ENCODE measurements around the gene TMEM8B. TPM values are rescaled to one million over a fixed set of nuclear protein-coding genes. Genes with fewer than 3 reads are reported as not detected.

Gene TMEM8B
- total and polyA plus RNA-seq, 2 donors: 1.5 to 11.9 TPM

DNA sequence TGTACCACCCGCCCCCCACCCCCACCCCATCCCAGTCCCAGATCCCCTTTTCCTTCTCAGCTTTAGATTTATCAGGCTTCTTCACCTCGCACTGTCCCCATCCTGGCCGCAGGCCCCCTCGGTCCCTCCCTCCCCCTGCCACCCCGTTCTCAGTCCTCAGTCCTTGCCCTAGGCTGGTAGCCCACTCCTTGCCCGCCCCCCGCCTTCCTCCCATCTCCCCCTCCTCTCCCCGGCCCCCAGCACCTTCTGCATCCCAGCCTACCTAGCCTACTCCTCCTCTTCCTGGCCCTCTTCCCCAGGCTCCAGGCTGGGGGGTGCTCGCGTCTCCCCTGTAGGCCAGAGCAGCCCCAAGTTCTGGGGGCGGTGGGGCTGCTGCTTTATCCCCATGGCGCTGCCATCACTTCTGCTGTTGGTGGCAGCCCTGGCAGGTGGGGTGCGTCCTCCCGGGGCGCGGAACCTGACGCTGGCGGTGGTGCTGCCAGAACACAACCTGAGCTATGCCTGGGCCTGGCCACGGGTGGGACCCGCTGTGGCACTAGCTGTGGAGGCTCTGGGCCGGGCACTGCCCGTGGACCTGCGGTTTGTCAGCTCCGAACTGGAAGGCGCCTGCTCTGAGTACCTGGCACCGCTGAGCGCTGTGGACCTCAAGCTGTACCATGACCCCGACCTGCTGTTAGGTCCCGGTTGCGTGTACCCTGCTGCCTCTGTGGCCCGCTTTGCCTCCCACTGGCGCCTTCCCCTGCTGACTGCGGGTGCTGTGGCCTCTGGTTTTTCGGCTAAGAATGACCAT lies 36.8 kb upstream of the TMEM8B start:
- no peak for DNase-seq (ENCODE audit: low read depth in 6 of 9, low spot score in 9 of 9)
- WGBS: 97% methylated on average over 34 of the region's 34 CpGs
- Histone ChIP-seq H3K4me3 (ENCODE audit: low read length in 2 of 2) (no peak overlapping the region), H3K27me3 (ENCODE audit: control insufficient read depth in 2 of 2, insufficient read depth in 1 of 2, low read length in 1 of 2) (peaks cover 0 to 12% of the 10 kb centered on the region in 2 donors), H3K27ac (ENCODE audit: low read depth in 1 of 2, low read length in 1 of 2) (no peak overlapping the region), H3K9me3 (ENCODE audit: control insufficient read depth in 2 of 2, insufficient read depth in 1 of 2, low read length in 1 of 2) (no peaks in the 10 kb centered on the region), H3K36me3 (ENCODE audit: control insufficient read depth in 2 of 2, insufficient read depth in 2 of 2, low read length in 1 of 2) (peaks cover 0 to 9% of the 10 kb centered on the region in 2 donors), H3K4me1 (ENCODE audit: control insufficient read depth in 2 of 2, insufficient read depth in 2 of 2, low read length in 2 of 2) (peaks cover 0 to 6% of the 10 kb centered on the region in 2 donors)

DNA sequence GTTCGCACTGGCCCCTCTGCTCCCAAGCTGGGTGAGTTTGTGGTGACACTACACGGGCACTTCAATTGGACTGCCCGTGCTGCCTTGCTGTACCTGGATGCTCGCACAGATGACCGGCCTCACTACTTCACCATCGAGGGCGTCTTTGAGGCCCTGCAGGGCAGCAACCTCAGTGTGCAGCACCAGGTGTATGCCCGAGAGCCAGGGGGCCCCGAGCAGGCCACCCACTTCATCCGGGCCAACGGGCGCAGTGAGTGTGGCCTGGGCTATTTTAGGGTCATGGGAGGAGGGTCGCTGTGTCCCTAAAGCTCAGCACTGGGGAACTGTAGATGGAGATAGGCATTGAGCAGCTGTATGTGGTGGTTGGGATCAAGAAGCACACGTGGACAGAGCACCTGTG lies 36.2 kb upstream of the TMEM8B start:
- no peak overlapping the region for H3K27ac ChIP-seq (ENCODE audit: low read depth in 1 of 2, low read length in 1 of 2)
- H3K4me1 ChIP-seq (ENCODE audit: control insufficient read depth in 2 of 2, insufficient read depth in 2 of 2, low read length in 2 of 2): peaks cover 0 to 6% of the 10 kb centered on the region in 2 donors
- H3K27me3 ChIP-seq (ENCODE audit: control insufficient read depth in 2 of 2, insufficient read depth in 1 of 2, low read length in 1 of 2): peaks cover 0 to 12% of the 10 kb centered on the region in 2 donors
- H3K9me3 ChIP-seq (ENCODE audit: control insufficient read depth in 2 of 2, insufficient read depth in 1 of 2, low read length in 1 of 2): no peaks in the 10 kb centered on the region
- peaks cover 0 to 9% of the 10 kb centered on the region in 2 donors for H3K36me3 ChIP-seq (ENCODE audit: control insufficient read depth in 2 of 2, insufficient read depth in 2 of 2, low read length in 1 of 2)
- 97% methylated on average over 14 of the region's 14 CpGs for WGBS
- no peak for DNase-seq (ENCODE audit: low read depth in 6 of 9, low spot score in 9 of 9)
- no peak overlapping the region for H3K4me3 ChIP-seq (ENCODE audit: low read length in 2 of 2)

- peaks cover 0 to 9% of the 10 kb centered on the region in 2 donors for H3K36me3 ChIP-seq (ENCODE audit: control insufficient read depth in 2 of 2, insufficient read depth in 2 of 2, low read length in 1 of 2)
- H3K4me1 ChIP-seq (ENCODE audit: control insufficient read depth in 2 of 2, insufficient read depth in 2 of 2, low read length in 2 of 2): peaks cover 0 to 6% of the 10 kb centered on the region in 2 donors
- peaks cover 0 to 12% of the 10 kb centered on the region in 2 donors for H3K27me3 ChIP-seq (ENCODE audit: control insufficient read depth in 2 of 2, insufficient read depth in 1 of 2, low read length in 1 of 2)
- no peaks in the 10 kb centered on the region for H3K9me3 ChIP-seq (ENCODE audit: control insufficient read depth in 2 of 2, insufficient read depth in 1 of 2, low read length in 1 of 2)
- DNase-seq (ENCODE audit: low read depth in 6 of 9, low spot score in 9 of 9): no peak
- WGBS: 99% methylated on average over 2 of the region's 2 CpGs
- H3K27ac ChIP-seq (ENCODE audit: low read depth in 1 of 2, low read length in 1 of 2): no peak overlapping the region
- H3K4me3 ChIP-seq (ENCODE audit: low read length in 2 of 2): no peak overlapping the region
These were observed 35.6 kb upstream of the TMEM8B start for GRCh38 chr9:35793461-35793860.

GRCh38 chr9:35795695-35796094 lies 33.3 kb upstream of the TMEM8B start:
- Histone ChIP-seq H3K27me3 (ENCODE audit: control insufficient read depth in 2 of 2, insufficient read depth in 1 of 2, low read length in 1 of 2) (peaks cover 0 to 8% of the 10 kb centered on the region in 2 donors), H3K4me1 (ENCODE audit: control insufficient read depth in 2 of 2, insufficient read depth in 2 of 2, low read length in 2 of 2) (peaks cover 0 to 2% of the 10 kb centered on the region in 2 donors), H3K36me3 (ENCODE audit: control insufficient read depth in 2 of 2, insufficient read depth in 2 of 2, low read length in 1 of 2) (peaks cover 3 to 16% of the 10 kb centered on the region in 2 donors), H3K27ac (ENCODE audit: low read depth in 1 of 2, low read length in 1 of 2) (no peak overlapping the region), H3K4me3 (ENCODE audit: low read length in 2 of 2) (no peak overlapping the region), H3K9me3 (ENCODE audit: control insufficient read depth in 2 of 2, insufficient read depth in 1 of 2, low read length in 1 of 2) (no peaks in the 10 kb centered on the region)
- DNase-seq (ENCODE audit: low read depth in 6 of 9, low spot score in 9 of 9): no peak

GRCh38 chr9:35797311-35798109 lies 31.5 kb upstream of the TMEM8B start:
- Histone ChIP-seq H3K36me3 (ENCODE audit: control insufficient read depth in 2 of 2, insufficient read depth in 2 of 2, low read length in 1 of 2) (peaks cover 3 to 18% of the 10 kb centered on the region in 2 donors), H3K27ac (ENCODE audit: low read depth in 1 of 2, low read length in 1 of 2) (no peak overlapping the region), H3K4me3 (ENCODE audit: low read length in 2 of 2) (no peak overlapping the region), H3K4me1 (ENCODE audit: control insufficient read depth in 2 of 2, insufficient read depth in 2 of 2, low read length in 2 of 2) (peaks cover 0 to 2% of the 10 kb centered on the region in 2 donors), H3K27me3 (ENCODE audit: control insufficient read depth in 2 of 2, insufficient read depth in 1 of 2, low read length in 1 of 2) (no peaks in the 10 kb centered on the region), H3K9me3 (ENCODE audit: control insufficient read depth in 2 of 2, insufficient read depth in 1 of 2, low read length in 1 of 2) (no peaks in the 10 kb centered on the region)
- DNase-seq (ENCODE audit: low read depth in 6 of 9, low spot score in 9 of 9): no peak
- WGBS: 97% methylated on average over 6 of the region's 6 CpGs

DNA sequence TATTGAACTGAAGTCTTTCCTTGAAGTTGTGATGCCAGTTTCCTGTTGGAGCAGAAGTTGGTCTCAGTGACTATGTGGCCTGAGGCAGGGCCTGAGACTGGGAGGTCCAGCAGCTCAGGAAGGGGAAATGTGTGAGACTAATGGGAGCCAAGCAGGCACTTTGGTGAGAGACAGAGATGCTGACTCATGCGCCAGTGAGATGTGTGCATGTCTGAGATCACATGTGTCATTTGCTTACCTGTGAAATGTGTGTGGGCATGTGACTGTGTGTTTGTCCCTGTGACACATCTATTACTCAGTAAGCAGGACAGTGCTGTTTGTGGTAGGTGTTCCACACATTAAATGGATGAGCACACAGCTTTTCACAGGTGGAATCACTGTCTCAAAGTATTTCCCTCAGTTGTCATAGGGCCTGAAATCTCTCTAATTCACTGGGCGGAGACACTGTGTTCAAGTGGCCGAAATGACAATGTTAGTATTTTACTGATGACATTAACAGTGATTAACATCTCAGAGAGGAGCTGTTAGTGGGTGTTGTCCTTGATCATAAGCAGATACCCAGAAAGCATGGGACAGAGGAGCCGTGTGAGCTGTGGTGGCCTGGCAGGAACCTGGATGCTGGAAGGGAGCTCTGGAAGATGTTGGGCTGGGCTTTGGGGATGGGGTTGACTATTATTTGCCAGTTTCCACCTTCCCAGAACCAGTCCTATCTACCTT lies 30.2 kb upstream of the TMEM8B start:
- Histone ChIP-seq H3K27ac (ENCODE audit: low read depth in 1 of 2, low read length in 1 of 2) (no peak overlapping the region), H3K36me3 (ENCODE audit: control insufficient read depth in 2 of 2, insufficient read depth in 2 of 2, low read length in 1 of 2) (peaks cover 3 to 12% of the 10 kb centered on the region in 2 donors), H3K4me1 (ENCODE audit: control insufficient read depth in 2 of 2, insufficient read depth in 2 of 2, low read length in 2 of 2) (peaks cover 0 to 2% of the 10 kb centered on the region in 2 donors), H3K4me3 (ENCODE audit: low read length in 2 of 2) (no peak overlapping the region), H3K27me3 (ENCODE audit: control insufficient read depth in 2 of 2, insufficient read depth in 1 of 2, low read length in 1 of 2) (no peaks in the 10 kb centered on the region), H3K9me3 (ENCODE audit: control insufficient read depth in 2 of 2, insufficient read depth in 1 of 2, low read length in 1 of 2) (no peaks in the 10 kb centered on the region)
- WGBS: 94% methylated on average over 4 of the region's 4 CpGs
- no peak for DNase-seq (ENCODE audit: low read depth in 6 of 9, low spot score in 9 of 9)

- DNase-seq (ENCODE audit: low read depth in 6 of 9, low spot score in 9 of 9): no peak
- Histone ChIP-seq H3K9me3 (ENCODE audit: control insufficient read depth in 2 of 2, insufficient read depth in 1 of 2, low read length in 1 of 2) (no peaks in the 10 kb centered on the region), H3K27me3 (ENCODE audit: control insufficient read depth in 2 of 2, insufficient read depth in 1 of 2, low read length in 1 of 2) (no peaks in the 10 kb centered on the region), H3K4me3 (ENCODE audit: low read length in 2 of 2) (no peak overlapping the region), H3K36me3 (ENCODE audit: control insufficient read depth in 2 of 2, insufficient read depth in 2 of 2, low read length in 1 of 2) (peaks cover 3 to 14% of the 10 kb centered on the region in 2 donors), H3K27ac (ENCODE audit: low read depth in 1 of 2, low read length in 1 of 2) (no peak overlapping the region), H3K4me1 (ENCODE audit: control insufficient read depth in 2 of 2, insufficient read depth in 2 of 2, low read length in 2 of 2) (no peaks in the 10 kb centered on the region)
- WGBS: 97% methylated on average over 7 of the region's 7 CpGs
These were observed 28.5 kb upstream of the TMEM8B start for GRCh38 chr9:35800530-35800929.

DNA sequence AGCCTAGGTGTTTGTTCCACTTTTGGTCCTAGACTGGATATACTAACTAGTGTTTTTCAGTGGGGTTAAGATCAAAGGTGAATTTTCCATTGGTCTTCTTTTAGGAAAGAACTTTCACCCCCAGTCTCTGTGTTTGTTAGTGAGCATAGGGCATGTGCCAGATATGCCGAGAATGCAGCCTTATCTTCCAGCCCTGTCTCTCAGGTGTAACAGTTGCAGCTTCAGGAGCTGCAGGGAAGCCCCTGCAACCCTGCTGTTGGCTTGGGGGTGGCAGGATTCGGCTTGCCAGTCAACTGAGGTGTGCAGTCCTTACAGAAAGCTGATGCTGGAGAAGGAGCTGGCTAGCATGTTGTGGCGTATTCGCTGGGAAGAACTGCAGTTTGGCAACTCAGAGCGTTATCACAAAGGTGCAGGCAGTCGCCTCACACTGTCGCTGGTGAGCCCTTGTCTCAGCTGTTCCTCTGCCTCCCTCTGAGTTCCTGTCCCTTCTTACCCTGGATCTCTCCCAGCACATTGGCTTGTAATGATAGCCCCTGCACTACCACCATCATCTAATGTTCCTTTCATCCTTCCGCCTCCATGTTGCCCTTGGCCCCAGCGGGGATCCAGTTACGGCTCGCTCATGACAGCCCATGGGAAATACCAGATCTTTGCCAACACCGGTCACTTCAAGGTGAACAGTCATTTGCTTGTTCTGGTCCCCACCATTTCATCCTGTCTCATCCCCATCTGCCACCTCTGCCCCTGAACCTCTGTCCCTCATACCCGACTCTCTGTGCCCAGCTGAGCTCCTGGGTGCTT lies 27.5 kb upstream of the TMEM8B start:
- H3K9me3 ChIP-seq (ENCODE audit: control insufficient read depth in 2 of 2, insufficient read depth in 1 of 2, low read length in 1 of 2): no peaks in the 10 kb centered on the region
- 94% methylated on average over 13 of the region's 13 CpGs for WGBS

More for the DNA sequence above, 27.5 kb upstream of the TMEM8B start:
- H3K4me1 ChIP-seq (ENCODE audit: control insufficient read depth in 2 of 2, insufficient read depth in 2 of 2, low read length in 2 of 2): no peaks in the 10 kb centered on the region
- H3K4me3 ChIP-seq (ENCODE audit: low read length in 2 of 2): no peak overlapping the region
- peaks cover 10 to 23% of the 10 kb centered on the region in 2 donors for H3K36me3 ChIP-seq (ENCODE audit: control insufficient read depth in 2 of 2, insufficient read depth in 2 of 2, low read length in 1 of 2)
- H3K27me3 ChIP-seq (ENCODE audit: control insufficient read depth in 2 of 2, insufficient read depth in 1 of 2, low read length in 1 of 2): no peaks in the 10 kb centered on the region
- no peak overlapping the region for H3K27ac ChIP-seq (ENCODE audit: low read depth in 1 of 2, low read length in 1 of 2)
- no peak for DNase-seq (ENCODE audit: low read depth in 6 of 9, low spot score in 9 of 9)
